GM23338 (cell line): ENCODE data around the gene DAW1. TPM values are rescaled to one million over a fixed set of nuclear protein-coding genes. Genes with fewer than 3 reads are reported as not detected.

ENCODE experiments used
- CREB1 ChIP-seq: fragments of 250-450 bp; sonication (Bioruptor Pico); IDR thresholded peaks from 2 replicates; pipeline ENCODE4 v1.5.0; 2020; ENCODE audit warnings: low read depth, mild to moderate bottlenecking, moderate library complexity
- CTCF ChIP-seq, 2 experiments: fragments of 200-600 bp in 1 of 2; sonication (generic) in 1 of 2; conservative IDR thresholded peaks; 2 replicates each; pipeline versions ENCODE4 v1.5.1 to v1.6.1; 2016 to 2017; ENCODE audit warnings: antibody characterized with exemption in 2 of 2, low read depth in 2 of 2, mild to moderate bottlenecking in 2 of 2, moderate library complexity in 1 of 2
- EZH2 ChIP-seq: fragments of 200-600 bp; sonication (generic); IDR thresholded peaks from one replicate; pipeline ENCODE4 v1.8.0; 2017; ENCODE audit warnings: antibody characterized with exemption, mild to moderate bottlenecking, low read depth; ENCODE audit not compliant: unreplicated experiment
- JUNB ChIP-seq: IDR thresholded peaks from one replicate; pipeline ENCODE4 v1.6.1; 2016; ENCODE audit warnings: antibody characterized with exemption; ENCODE audit not compliant: unreplicated experiment
- POLR2AphosphoS5 ChIP-seq: IDR thresholded peaks from 2 replicates; pipeline ENCODE4 v1.6.1; 2016; ENCODE audit warnings: antibody characterized with exemption, low read depth
- STAT1 ChIP-seq: IDR thresholded peaks from one replicate; pipeline ENCODE4 v1.6.1; 2016; ENCODE audit warnings: antibody characterized with exemption; ENCODE audit not compliant: unreplicated experiment
- ZNF114 ChIP-seq: fragments of 250-450 bp; sonication (Bioruptor Pico); IDR thresholded peaks from 2 replicates; pipeline ENCODE4 v1.5.0; 2020; ENCODE audit warnings: mild to moderate bottlenecking, moderate library complexity
- ZNF462 ChIP-seq: fragments of 250-450 bp; sonication (Bioruptor Pico); IDR thresholded peaks from 2 replicates; pipeline ENCODE4 v1.5.0; 2020; ENCODE audit warnings: mild to moderate bottlenecking, moderate library complexity
- polyA plus RNA-seq: library from polyadenylated mRNA; unstranded; fragments of >200 nt; fragmentation: Nextera tagmentation; extraction: Ambion mirVana; gene quantifications from 2 replicates; pipeline ENCODE4 v1.2.1, GENCODE V29; 2016
- total RNA-seq: library from RNA; depleted of rRNA; stranded (reverse); fragments of >200 nt; shearing (Covaris generic); gene quantifications from 2 replicates; pipeline ENCODE4 v1.2.3, GENCODE V29; 2014
- TF ChIP-seq, protein P1 (sequence below): IDR thresholded peaks from 2 replicates; pipeline ENCODE4 v1.6.1; 2016; ENCODE audit warnings: antibody characterized with exemption

DAW1 gene
- total and polyA plus RNA-seq, 2 experiments from 2014 or later = 0.71 to 2.0 TPM

GRCh38 chr2:227921648-227922047 lies 50.2 kb downstream of the DAW1 start (continued):
- TF ChIP-seq ZNF462 = no peak
- TF ChIP-seq, protein P1, sequence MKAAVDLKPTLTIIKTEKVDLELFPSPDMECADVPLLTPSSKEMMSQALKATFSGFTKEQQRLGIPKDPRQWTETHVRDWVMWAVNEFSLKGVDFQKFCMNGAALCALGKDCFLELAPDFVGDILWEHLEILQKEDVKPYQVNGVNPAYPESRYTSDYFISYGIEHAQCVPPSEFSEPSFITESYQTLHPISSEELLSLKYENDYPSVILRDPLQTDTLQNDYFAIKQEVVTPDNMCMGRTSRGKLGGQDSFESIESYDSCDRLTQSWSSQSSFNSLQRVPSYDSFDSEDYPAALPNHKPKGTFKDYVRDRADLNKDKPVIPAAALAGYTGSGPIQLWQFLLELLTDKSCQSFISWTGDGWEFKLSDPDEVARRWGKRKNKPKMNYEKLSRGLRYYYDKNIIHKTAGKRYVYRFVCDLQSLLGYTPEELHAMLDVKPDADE = no peak
- TF ChIP-seq JUNB = no peak
- no peak for TF ChIP-seq EZH2
- TF ChIP-seq STAT1 = no peak
- TF ChIP-seq CTCF (conservative IDR thresholded peaks at IDR 0.05; ENCODE audit: low read depth in 2 of 2) = no peak
- TF ChIP-seq CREB1 (CRISPR knock-in tag) = no peak
- no peak for TF ChIP-seq POLR2AphosphoS5
- no peak for TF ChIP-seq ZNF114 (CRISPR knock-in tag)
